ENCODE results near the gene RNF150. TPM values are rescaled to one million over a fixed set of nuclear protein-coding genes. Genes with fewer than 3 reads are reported as not detected.

RNF150 gene
- total RNA-seq, 1 donor from 2014 or later: 0.13 TPM

DNA sequence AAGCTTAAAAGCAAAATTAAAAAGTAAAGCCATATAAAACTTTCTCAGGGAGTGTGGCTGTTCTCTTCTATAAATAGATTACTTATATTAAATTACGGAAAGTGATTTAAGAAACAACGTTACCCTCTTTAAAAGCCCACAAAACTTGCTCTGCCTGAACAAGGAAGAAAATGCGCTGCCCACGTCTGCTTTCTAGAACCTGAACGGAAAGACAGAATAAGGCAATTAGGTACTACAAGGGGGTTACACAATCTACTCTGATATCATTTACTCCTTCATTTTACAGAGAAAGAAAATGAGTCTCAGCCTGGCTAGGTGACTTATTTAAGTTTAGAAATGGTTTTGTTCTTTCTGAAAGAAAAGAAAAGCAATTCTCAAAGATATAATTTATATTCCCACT, 147.2 kb downstream of the RNF150 start:
- no peak for DNase-seq (ENCODE audit: low read depth in 2 of 2)

GRCh38 chr4:140982613-140983340, 150.5 kb downstream of the RNF150 start:
- DNase-seq (ENCODE audit: low read depth in 2 of 2): no peak

DNA sequence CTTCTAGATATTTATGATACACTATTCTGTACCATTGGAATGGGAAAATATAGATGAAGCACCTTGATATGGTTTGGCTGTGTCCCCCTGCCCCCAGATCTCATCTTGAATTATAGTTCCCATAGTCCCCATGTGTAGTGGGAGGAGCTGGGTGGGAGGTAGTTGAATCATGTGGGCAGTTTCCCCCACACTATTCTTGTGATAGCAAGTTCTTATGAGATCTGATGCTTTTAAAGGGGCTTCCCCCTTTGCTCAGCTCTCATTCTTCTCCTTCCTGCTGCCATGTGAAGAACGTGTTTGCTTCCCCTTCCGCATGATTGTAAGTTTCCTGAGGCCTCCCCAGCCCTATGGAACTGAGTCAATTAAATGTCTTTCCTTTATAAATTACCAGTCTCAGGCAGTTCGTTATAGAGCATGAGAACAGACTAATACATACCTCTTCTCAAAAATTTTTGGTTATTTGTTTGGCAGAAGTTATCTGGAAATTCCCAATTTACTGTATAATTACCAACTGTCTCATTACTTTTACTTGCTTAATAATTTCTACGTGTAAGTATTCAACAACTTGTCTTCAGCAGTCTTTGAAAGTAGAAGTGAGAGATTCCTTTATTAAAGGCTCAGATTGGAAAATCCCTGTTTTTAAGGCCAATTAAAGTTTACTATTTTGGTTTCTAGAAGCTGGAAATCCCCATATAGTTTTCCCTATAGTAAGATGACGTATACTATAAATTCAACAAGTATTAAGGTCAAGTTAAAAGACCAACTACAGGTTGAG, 152.7 kb downstream of the RNF150 start:
- DNase-seq (ENCODE audit: low read depth in 2 of 2): no peak

- no peak for DNase-seq (ENCODE audit: low read depth in 2 of 2)
Measured at GRCh38 chr4:140976768-140977167, 156.5 kb downstream of the RNF150 start.

DNA sequence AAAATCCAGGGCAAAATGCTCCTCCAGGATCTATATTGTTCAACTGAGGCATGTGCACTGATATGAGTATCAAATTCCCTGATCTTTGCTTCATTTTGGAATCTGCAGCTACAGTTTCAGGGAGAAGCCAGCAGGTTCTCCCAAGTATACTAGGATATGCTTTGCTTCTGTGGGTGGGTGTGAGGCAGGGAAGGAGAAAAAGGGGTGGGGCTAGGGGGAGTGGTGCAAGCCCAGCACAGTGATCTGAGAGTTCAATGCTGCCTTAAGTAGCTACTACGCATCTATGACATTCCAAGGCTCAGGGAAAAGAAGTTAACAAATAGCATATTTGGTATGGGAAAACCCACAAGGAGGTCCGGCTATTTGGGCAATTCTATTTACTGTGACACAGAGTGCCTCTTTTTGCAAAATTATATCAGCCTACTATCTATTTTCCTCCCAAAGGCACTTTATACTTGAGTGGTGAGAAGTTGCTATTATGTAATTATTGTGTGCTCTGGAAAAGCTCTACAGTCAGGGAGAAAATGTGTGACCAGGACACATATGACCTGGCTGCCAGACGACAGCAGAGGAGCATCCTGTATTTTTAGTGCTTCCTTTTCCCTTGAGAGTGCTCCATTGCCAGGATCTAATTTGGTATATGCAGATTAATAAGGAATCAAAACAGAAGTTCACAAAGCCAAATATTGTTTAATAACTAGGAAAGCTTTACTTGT, 162.0 kb downstream of the RNF150 start:
- no peak for DNase-seq (ENCODE audit: low read depth in 2 of 2)

- no peak for DNase-seq (ENCODE audit: low read depth in 2 of 2)
Measured at GRCh38 chr4:140969296-140969695, 164.0 kb downstream of the RNF150 start.

- DNase-seq (ENCODE audit: low read depth in 2 of 2): no peak
Measured at GRCh38 chr4:140968371-140968770, 164.9 kb downstream of the RNF150 start.

DNA sequence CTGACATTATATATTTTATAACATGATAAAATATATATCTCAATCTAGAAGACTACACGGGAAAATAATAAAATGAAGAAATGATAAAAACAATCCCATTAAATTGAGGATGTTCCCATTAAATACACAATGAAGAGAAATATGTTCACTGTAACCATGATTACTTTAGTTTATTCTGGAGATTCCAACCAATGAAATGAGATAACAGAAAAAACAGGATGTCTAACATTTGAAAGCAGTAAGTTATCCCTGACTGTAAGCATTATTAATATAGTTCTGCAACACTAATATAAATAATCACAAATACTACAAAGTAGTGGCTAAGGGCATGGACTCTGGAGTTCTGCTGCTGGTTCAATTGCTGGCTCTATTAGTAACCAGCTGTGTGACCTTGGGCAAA, 169.4 kb downstream of the RNF150 start:
- DNase-seq (ENCODE audit: low read depth in 2 of 2): no peak

GRCh38 chr4:140955641-140956040, 177.6 kb downstream of the RNF150 start:
- DNase-seq (ENCODE audit: low read depth in 2 of 2): no peak

- no peak for DNase-seq (ENCODE audit: low read depth in 2 of 2)
Measured at GRCh38 chr4:140952717-140953116, 180.6 kb downstream of the RNF150 start.

DNA sequence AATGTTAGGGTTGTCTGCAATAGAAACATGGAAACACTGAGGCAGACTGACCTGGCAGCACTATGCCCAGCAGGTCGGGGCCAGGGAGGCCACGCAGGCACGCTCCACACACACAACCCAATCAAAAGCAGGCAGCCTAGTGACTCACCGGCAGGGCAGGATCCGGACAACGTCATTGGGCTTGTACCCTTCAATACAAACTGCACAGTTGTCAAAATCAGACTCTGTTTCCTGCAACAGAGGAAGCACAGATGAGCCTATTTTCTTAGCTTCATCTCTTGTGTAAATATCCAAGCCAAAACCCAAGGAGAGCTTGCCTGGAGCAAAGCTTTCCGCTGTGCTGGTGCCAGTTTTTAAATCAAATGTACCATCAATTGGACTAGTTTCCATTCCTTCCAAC, 185.8 kb downstream of the RNF150 start:
- DNase-seq (ENCODE audit: low read depth in 2 of 2): peak; percentile 29 to 39

DNA sequence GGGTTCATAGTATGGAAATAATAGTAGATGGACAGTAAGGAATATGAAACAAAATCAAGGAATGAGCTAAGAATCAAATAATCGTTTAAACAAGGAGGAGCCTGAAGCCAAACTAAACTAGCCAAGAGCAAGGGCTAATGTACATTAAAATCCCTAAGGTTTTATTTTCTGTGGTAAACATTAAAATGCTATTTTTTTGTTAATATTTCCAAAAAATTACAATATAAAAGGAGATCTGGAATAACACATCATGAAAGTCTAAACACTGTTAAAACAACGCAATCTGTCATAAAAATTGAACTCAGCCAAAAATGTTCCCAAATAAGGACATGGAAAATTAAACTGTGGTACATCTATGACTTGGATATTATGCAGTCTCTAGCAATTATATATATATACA, 188.2 kb downstream of the RNF150 start:
- no peak for DNase-seq (ENCODE audit: low read depth in 2 of 2)

- no peak for DNase-seq (ENCODE audit: low read depth in 2 of 2)
Measured at GRCh38 chr4:140944572-140944971, 188.7 kb downstream of the RNF150 start.

DNA sequence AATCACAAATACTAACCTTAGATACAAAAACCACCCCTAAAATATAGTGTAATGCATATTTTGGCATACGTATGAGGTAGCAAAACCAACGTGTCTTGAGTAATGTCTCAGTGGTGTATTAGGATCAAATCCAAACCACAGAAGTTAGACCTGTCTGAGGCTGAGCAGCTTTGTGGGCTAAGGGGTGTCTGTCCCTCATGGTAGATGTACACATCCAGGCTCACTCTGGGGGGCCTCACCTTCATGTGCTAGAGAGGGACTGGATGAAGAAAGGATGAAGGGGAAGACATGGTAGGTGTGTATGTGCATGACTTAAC, 189.1 kb downstream of the RNF150 start:
- DNase-seq (ENCODE audit: low read depth in 2 of 2): no peak

GRCh38 chr4:140943486-140944198, 189.6 kb downstream of the RNF150 start:
- peak in 1 of 2 donors; percentile 3 for DNase-seq (ENCODE audit: low read depth in 2 of 2)

GRCh38 chr4:140940589-140940988, 192.7 kb downstream of the RNF150 start:
- no peak for DNase-seq (ENCODE audit: low read depth in 2 of 2)

- no peak for DNase-seq (ENCODE audit: low read depth in 2 of 2)
Measured at GRCh38 chr4:140937866-140938265, 195.4 kb downstream of the RNF150 start.

DNA sequence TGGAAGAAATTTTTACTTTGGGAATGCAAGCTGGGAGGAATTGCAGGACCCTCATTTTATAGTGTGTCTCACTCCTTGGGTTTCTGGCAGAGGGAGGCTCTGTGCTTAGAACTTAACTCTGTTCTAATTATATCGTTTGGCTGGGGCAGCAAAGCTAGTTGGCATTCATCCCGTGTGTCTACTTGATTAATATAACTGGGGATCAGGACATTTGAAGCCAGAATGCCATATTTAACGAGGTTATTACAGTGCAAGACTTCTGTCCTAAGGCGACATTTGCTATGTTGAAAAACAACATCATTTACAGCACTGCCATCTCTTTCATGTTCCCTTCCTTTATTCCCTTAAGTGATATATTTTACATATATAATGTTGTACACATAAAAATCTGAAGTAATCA, 198.0 kb downstream of the RNF150 start:
- DNase-seq (ENCODE audit: low read depth in 2 of 2): no peak

- no peak for DNase-seq (ENCODE audit: low read depth in 2 of 2)
Measured at GRCh38 chr4:140932501-140933045, 200.7 kb downstream of the RNF150 start.

GRCh38 chr4:140931911-140932310, 201.4 kb downstream of the RNF150 start:
- no peak for DNase-seq (ENCODE audit: low read depth in 2 of 2)

- DNase-seq (ENCODE audit: low read depth in 2 of 2): no peak
Measured at GRCh38 chr4:140930557-140930956, 202.7 kb downstream of the RNF150 start.

GRCh38 chr4:140930011-140930410, 203.3 kb downstream of the RNF150 start:
- no peak for DNase-seq (ENCODE audit: low read depth in 2 of 2)

Data from dermis microvascular lymphatic vessel endothelial cell (primary cell).